ENCODE data around the gene PLBD2. TPM values are rescaled to one million over a fixed set of nuclear protein-coding genes. Genes with fewer than 3 reads are reported as not detected.

PLBD2 gene
- total RNA-seq, 1 experiment from 2014 or later = 31.4 TPM

- Histone ChIP-seq H3K18ac (ENCODE audit: insufficient read length, low read depth, low read length) (no peak overlapping the region), H2AK5ac (ENCODE audit: insufficient read length, low read length) (no peak overlapping the region), H3K4me2 (ENCODE audit: insufficient read depth, insufficient read length, low read length) (no peak overlapping the region), H3T11ph (ENCODE audit: low read length) (no peak overlapping the region), H4K8ac (replicated peaks; ENCODE audit: insufficient read length, low read depth, low read length) (no peak overlapping the region), H4K20me1 (ENCODE audit: control insufficient read depth, insufficient read depth, insufficient read length) (no peaks in the 10 kb centered on the region), H4K91ac (ENCODE audit: insufficient read length, low read depth, low read length) (no peak overlapping the region), H3K27ac (ENCODE audit: insufficient read length, low read depth, low read length) (no peak overlapping the region), H2AFZ (ENCODE audit: low read length) (no peak overlapping the region), H2BK15ac (ENCODE audit: low read depth, low read length) (no peak overlapping the region), H2BK5ac (ENCODE audit: insufficient read length, low read length) (no peak overlapping the region), H3K79me1 (ENCODE audit: insufficient read depth, low read depth, low read length, poor library complexity, severe bottlenecking) (no peaks in the 10 kb centered on the region), H4K5ac (ENCODE audit: insufficient read length, low read depth, low read length) (no peak overlapping the region), H3K27me3 (ENCODE audit: insufficient read depth, low read length) (no peaks in the 10 kb centered on the region), H3K4ac (ENCODE audit: low read depth, low read length) (no peak overlapping the region), H2BK12ac (ENCODE audit: insufficient read length, low read depth, low read length) (no peak overlapping the region), H2BK20ac (ENCODE audit: low read depth, low read length, poor library complexity, severe bottlenecking) (no peak overlapping the region), H2BK120ac (ENCODE audit: low read depth, low read length, poor library complexity, severe bottlenecking) (no peak overlapping the region), H3K4me1 (ENCODE audit: insufficient read depth, low read length) (no peaks in the 10 kb centered on the region), H3K23ac (ENCODE audit: insufficient read length, low read depth, low read length) (no peak overlapping the region), H3K9me3 (ENCODE audit: control insufficient read depth, low read depth, low read length) (no peaks in the 10 kb centered on the region), H3K23me2 (ENCODE audit: insufficient read length, low read depth, low read length, poor library complexity, severe bottlenecking) (no peaks in the 10 kb centered on the region), H3K9ac (ENCODE audit: extremely low read depth, insufficient read length, low read length) (no peak overlapping the region), H3K79me2 (ENCODE audit: insufficient read depth, low read length) (no peaks in the 10 kb centered on the region), H3K14ac (ENCODE audit: insufficient read depth, low read length) (no peak overlapping the region; the same call in 1 of the 2 replicates), H3K56ac (ENCODE audit: insufficient read length, low read depth, low read length) (no peak overlapping the region)
- Mint-ChIP-seq H3K4me3 (no peak overlapping the region), H3K36me3 (ENCODE audit: insufficient read depth in 1 of 3, low read depth in 3 of 3) (peaks cover 4 to 36% (median 35%) of the 10 kb centered on the region in 3 experiments; a peak in 6 of 7 replicates), H3K9me3 (no peaks in the 10 kb centered on the region), H3K4me1 (peaks cover 2 to 3% of the 10 kb centered on the region in 2 experiments; a peak in 3 of 4 replicates), H3K27me3 (ENCODE audit: low read depth) (no peaks in the 10 kb centered on the region; the same call in 1 of the 2 replicates), H3K27ac (no peak overlapping the region)
- DNase-seq = no peak
- WGBS (ENCODE audit: extremely low coverage, insufficient read length, low lambda C conversion rate) = no CpG with 5 or more reads among the region's 14 CpGs
- TF ChIP-seq, protein P1, sequence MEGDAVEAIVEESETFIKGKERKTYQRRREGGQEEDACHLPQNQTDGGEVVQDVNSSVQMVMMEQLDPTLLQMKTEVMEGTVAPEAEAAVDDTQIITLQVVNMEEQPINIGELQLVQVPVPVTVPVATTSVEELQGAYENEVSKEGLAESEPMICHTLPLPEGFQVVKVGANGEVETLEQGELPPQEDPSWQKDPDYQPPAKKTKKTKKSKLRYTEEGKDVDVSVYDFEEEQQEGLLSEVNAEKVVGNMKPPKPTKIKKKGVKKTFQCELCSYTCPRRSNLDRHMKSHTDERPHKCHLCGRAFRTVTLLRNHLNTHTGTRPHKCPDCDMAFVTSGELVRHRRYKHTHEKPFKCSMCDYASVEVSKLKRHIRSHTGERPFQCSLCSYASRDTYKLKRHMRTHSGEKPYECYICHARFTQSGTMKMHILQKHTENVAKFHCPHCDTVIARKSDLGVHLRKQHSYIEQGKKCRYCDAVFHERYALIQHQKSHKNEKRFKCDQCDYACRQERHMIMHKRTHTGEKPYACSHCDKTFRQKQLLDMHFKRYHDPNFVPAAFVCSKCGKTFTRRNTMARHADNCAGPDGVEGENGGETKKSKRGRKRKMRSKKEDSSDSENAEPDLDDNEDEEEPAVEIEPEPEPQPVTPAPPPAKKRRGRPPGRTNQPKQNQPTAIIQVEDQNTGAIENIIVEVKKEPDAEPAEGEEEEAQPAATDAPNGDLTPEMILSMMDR (conservative IDR thresholded peaks at IDR 0.05) = no peak
Observed at GRCh38 chr12:113388351-113388750, 30.0 kb downstream of the PLBD2 start.
